Left lung (tissue), 10 donors: Measurements from ENCODE around the gene OTUB2. TPM values are rescaled to one million over a fixed set of nuclear protein-coding genes. Genes with fewer than 3 reads are reported as not detected.

Source experiments
- ATAC-seq: fragments of 200-7000 bp; cut with Tn5 transposase; one replicate; pipeline ENCODE4 v1.9.1; 2020; ENCODE audit warnings: moderate library complexity
- DNase-seq, 4 donors: peaks; one replicate each; pipeline ENCODE4 v3.0.0-alpha.2; 2013 to 2020
- H3K27ac ChIP-seq, 2 donors: fragments of 200-600 bp; sonication (generic) in 1 of 2; one replicate each; pipeline versions ENCODE4 v1.5.0 to v1.8.0; 2020 to 2021
- H3K27me3 ChIP-seq, 2 donors: fragments of 200-600 bp; sonication (generic) in 1 of 2; one replicate each; pipeline versions ENCODE4 v1.5.0 to v1.8.0; 2020 to 2021
- H3K36me3 ChIP-seq, 2 donors: fragments of 200-600 bp; sonication (generic) in 1 of 2; one replicate each; pipeline versions ENCODE4 v1.5.0 to v1.8.0; 2020 to 2021
- H3K4me1 ChIP-seq, 2 donors: fragments of 200-600 bp; one replicate each; pipeline ENCODE4 v1.8.0; 2021
- H3K4me3 ChIP-seq, 2 donors: fragments of 200-600 bp; sonication (generic) in 1 of 2; one replicate each; pipeline versions ENCODE4 v1.5.0 to v1.8.0; 2020 to 2021; ENCODE audit warnings: mild to moderate bottlenecking in 1 of 2
- H3K9me3 ChIP-seq, 2 donors: fragments of 200-600 bp; sonication (generic) in 1 of 2; one replicate each; pipeline versions ENCODE4 v1.5.0 to v1.8.0; 2020 to 2021
- intact Hi-C, 2 donors: fragments of 100-400 bp; cut with DNase I; formaldehyde crosslinking; loops; one replicate each; pipeline versions ENCODE4 v1.11.2 to v1.14.2; 2022
- polyA plus RNA-seq, 6 donors: library from polyadenylated mRNA; unstranded; fragments of 120-200 nt; gene quantifications; one replicate each; pipeline ENCODE4 v1.2.1, GENCODE V29; 2013; ENCODE audit not compliant: insufficient read length in 6 of 6
- total RNA-seq, 2 donors: library from RNA; stranded (reverse); fragmentation: NEBNext Ultra II Directional; extraction: Animal tissue kit (Norgen Biotek cat#: 25700); gene quantifications; one replicate each; pipeline ENCODE4 v1.2.1, GENCODE V29; 2021
- TF ChIP-seq, protein P1 (sequence below), 2 donors: fragments of 200-600 bp; sonication (generic) in 1 of 2; IDR thresholded peaks; one replicate each; pipeline versions ENCODE4 v1.5.0 to v1.8.0; 2021; ENCODE audit warnings: antibody characterized with exemption in 2 of 2
- donor health status: DM: no; HTN: yes; CAD: no.
- donor health status: DM: no; HTN: no; CAD: no.

OTUB2 gene
- total and polyA plus RNA-seq, 8 donors, result 1.2 to 5.4 (median 3.9) TPM

DNA sequence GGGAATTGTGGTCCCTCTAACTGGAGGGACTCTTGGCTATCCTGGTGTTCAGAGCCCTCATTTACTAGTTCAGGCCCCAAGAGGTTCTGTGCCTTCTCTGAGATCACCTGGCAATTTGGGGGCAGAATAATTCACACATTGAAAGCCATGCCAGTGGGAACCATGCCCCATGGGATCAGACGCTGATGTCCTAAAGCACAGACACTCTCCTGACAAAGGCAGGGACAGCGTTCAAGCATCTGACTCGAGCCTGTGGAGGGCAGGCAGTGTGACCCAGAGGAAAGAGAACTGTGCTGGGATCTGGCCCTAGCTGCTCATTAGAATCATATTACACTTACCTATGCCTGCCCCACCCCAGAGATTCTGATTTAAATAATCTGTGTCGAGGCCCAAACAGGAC is 47.4 kb upstream of the OTUB2 start:
- intact Hi-C loops, result no loop called here
- no peaks in the 10 kb centered on the region for H3K4me1 ChIP-seq
- no peaks in the 10 kb centered on the region for H3K27me3 ChIP-seq
- H3K4me3 ChIP-seq, result no peak overlapping the region
- ATAC-seq (no peak), DNase-seq (no peak)
- H3K27ac ChIP-seq, result no peak overlapping the region
- no peaks in the 10 kb centered on the region for H3K9me3 ChIP-seq
- TF ChIP-seq, protein P1, sequence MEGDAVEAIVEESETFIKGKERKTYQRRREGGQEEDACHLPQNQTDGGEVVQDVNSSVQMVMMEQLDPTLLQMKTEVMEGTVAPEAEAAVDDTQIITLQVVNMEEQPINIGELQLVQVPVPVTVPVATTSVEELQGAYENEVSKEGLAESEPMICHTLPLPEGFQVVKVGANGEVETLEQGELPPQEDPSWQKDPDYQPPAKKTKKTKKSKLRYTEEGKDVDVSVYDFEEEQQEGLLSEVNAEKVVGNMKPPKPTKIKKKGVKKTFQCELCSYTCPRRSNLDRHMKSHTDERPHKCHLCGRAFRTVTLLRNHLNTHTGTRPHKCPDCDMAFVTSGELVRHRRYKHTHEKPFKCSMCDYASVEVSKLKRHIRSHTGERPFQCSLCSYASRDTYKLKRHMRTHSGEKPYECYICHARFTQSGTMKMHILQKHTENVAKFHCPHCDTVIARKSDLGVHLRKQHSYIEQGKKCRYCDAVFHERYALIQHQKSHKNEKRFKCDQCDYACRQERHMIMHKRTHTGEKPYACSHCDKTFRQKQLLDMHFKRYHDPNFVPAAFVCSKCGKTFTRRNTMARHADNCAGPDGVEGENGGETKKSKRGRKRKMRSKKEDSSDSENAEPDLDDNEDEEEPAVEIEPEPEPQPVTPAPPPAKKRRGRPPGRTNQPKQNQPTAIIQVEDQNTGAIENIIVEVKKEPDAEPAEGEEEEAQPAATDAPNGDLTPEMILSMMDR (IDR thresholded peaks at IDR 0.05), result no peak
- no peaks in the 10 kb centered on the region for H3K36me3 ChIP-seq

- no peak for ATAC-seq
- TF ChIP-seq, protein P1 (IDR thresholded peaks at IDR 0.05), result no peak
- intact Hi-C loops, result no loop called here
- no peaks in the 10 kb centered on the region for H3K9me3 ChIP-seq
- DNase-seq, result peak in 1 of 4 donors; percentile 22
- H3K4me1 ChIP-seq, result no peaks in the 10 kb centered on the region
- H3K27ac ChIP-seq, result no peak overlapping the region
- H3K27me3 ChIP-seq, result no peaks in the 10 kb centered on the region
- H3K36me3 ChIP-seq, result no peaks in the 10 kb centered on the region
- H3K4me3 ChIP-seq, result no peak overlapping the region
Observed at GRCh38 chr14:93980456-93981201, 45.5 kb upstream of the OTUB2 start.

DNA sequence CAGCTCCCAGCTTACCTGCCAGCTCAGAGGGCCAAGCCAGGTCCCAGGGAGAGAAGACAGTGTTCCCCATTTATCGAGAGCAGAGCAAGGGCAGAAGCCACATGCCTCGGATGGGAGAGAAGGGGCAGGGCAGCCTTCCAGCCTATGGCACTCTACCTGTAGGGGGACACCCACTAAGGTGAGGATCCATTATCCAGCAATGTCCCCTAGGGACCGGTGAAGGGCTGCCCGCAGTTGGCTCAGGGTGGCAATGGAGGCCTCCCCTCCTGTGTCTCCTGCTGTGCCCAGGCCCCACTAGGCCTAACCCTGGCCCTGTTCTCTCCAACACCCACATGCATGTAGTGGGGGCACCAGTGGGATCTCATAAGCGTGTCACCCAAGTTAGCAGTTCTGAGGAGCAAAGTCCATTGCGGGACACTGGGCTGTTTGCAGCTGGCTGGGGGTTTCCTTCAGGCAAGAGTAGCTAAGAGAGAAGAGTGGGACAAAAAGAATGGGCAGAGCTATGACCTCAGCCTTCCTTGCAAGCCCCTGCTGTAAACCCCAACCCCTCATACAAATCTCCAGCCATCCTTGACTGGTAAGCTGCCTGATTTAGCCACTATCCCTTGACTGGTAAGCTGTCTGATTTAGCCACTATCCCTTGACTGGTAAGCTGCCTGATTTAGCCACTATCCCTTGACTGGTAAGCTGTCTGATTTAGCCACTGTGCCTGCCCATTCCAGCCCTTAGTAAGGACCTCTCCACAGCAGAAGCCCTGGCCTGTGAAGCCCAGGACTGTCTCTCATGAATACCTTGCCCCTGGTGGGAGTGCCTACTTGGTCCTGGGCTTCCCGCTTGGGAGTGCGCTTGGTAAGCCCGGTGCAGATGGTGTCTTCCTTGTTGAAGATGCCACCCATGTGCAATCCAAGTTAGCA is 44.6 kb upstream of the OTUB2 start:
- no peak for DNase-seq
- H3K36me3 ChIP-seq, result no peaks in the 10 kb centered on the region
- no peaks in the 10 kb centered on the region for H3K27me3 ChIP-seq
- no peaks in the 10 kb centered on the region for H3K9me3 ChIP-seq
- H3K4me1 ChIP-seq, result no peaks in the 10 kb centered on the region
- TF ChIP-seq, protein P1 (IDR thresholded peaks at IDR 0.05), result no peak
- no peak for ATAC-seq
- H3K4me3 ChIP-seq, result no peak overlapping the region
- intact Hi-C loops, result no loop called here
- no peak overlapping the region for H3K27ac ChIP-seq

GRCh38 chr14:93982230-93983007 is 43.7 kb upstream of the OTUB2 start:
- Histone ChIP-seq H3K36me3 (no peaks in the 10 kb centered on the region), H3K4me1 (no peaks in the 10 kb centered on the region), H3K4me3 (no peak overlapping the region), H3K9me3 (no peaks in the 10 kb centered on the region), H3K27ac (no peak overlapping the region), H3K27me3 (peaks cover 0 to 6% of the 10 kb centered on the region in 2 donors)
- ATAC-seq (no peak), DNase-seq (no peak)
- TF ChIP-seq, protein P1 (IDR thresholded peaks at IDR 0.05), result no peak
- intact Hi-C loops, result no loop called here
